HCT116 (cell line): ENCODE measurements around the gene LZTR1.

ENCODE experiments used
- CTCF ChIP-seq, 3 experiments: fragments of 200-600 bp in 1 of 3; sonication (generic) in 1 of 3; IDR thresholded peaks in 2 of 3; conservative IDR thresholded peaks in 1 of 3; 2 replicates each; pipeline ENCODE4 v1.5.1; 2012 to 2017; ENCODE audit warnings: low read depth in 2 of 3, low read length in 2 of 3, antibody characterized with exemption in 1 of 3, borderline replicate concordance in 1 of 3, control low read depth in 1 of 3, mild to moderate bottlenecking in 1 of 3, mixed read lengths in 1 of 3, mixed run types in 1 of 3, moderate library complexity in 1 of 3; ENCODE audit not compliant: insufficient read depth in 1 of 3
- POLR2A ChIP-seq: IDR thresholded peaks from 2 replicates; pipeline ENCODE4 v1.7.0; 2011; ENCODE audit warnings: borderline replicate concordance; ENCODE audit not compliant: insufficient read depth, insufficient read length; ENCODE audit errors: extremely low read depth
- POLR2AphosphoS5 ChIP-seq: IDR thresholded peaks from 2 replicates; pipeline ENCODE4 v1.6.1; 2011; ENCODE audit warnings: mild to moderate bottlenecking, low read depth, low read length, moderate library complexity
- YY1 ChIP-seq: IDR thresholded peaks from 2 replicates; pipeline ENCODE4 v1.6.1; 2011; ENCODE audit warnings: low read length, low read depth, moderate library complexity, mild to moderate bottlenecking; ENCODE audit not compliant: insufficient replicate concordance; ENCODE audit errors: extremely low read depth

GRCh38 chr22:21022507-21022906, 40.4 kb downstream of the LZTR1 start:
- TF ChIP-seq POLR2A = no peak
- no peak for TF ChIP-seq POLR2AphosphoS5
- no peak for TF ChIP-seq CTCF (IDR thresholded peaks at IDR 0.05 in 2 of 3, conservative IDR thresholded peaks at IDR 0.05 in 1 of 3; ENCODE audit: borderline replicate concordance in 1 of 3, insufficient read depth in 1 of 3, low read depth in 2 of 3, low read length in 2 of 3)
- TF ChIP-seq YY1 = no peak
